ENCODE measurements around the gene MACROD2.

DNA sequence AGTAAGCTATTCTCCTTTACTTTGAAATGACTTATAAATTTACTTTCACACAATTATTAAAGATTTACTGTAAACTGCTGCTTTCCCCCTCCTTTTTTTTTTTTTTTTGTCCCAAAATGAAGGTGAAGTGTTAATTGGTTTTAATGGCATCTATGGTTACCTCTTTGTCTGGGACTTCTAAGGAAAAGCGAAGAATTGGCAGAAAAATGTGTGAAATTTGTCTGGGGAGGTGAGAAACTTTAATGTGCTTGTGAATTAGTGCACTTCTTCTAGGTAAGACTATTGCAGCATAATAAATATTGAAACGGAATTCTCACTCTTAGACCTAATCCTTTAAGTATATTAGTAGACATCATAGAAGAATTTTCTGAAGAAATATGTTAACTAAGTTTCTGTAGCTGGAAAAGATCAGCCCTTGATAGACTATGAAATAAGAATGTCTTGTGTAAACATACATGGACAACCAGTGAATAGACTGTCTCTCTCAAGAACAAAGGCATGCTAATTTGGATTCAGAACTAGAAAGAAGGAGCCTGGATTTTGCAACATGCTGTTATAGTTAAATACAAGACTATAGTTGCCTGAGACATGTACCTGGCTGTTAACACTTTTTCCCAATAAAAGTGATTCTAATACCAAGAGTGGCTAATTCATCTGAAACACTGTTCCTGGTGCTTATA is 318.2 kb downstream of the MACROD2 start:
- TF ChIP-seq, protein P1, sequence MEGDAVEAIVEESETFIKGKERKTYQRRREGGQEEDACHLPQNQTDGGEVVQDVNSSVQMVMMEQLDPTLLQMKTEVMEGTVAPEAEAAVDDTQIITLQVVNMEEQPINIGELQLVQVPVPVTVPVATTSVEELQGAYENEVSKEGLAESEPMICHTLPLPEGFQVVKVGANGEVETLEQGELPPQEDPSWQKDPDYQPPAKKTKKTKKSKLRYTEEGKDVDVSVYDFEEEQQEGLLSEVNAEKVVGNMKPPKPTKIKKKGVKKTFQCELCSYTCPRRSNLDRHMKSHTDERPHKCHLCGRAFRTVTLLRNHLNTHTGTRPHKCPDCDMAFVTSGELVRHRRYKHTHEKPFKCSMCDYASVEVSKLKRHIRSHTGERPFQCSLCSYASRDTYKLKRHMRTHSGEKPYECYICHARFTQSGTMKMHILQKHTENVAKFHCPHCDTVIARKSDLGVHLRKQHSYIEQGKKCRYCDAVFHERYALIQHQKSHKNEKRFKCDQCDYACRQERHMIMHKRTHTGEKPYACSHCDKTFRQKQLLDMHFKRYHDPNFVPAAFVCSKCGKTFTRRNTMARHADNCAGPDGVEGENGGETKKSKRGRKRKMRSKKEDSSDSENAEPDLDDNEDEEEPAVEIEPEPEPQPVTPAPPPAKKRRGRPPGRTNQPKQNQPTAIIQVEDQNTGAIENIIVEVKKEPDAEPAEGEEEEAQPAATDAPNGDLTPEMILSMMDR (IDR thresholded peaks at IDR 0.05; ENCODE audit: insufficient read depth, low read depth, low read length), result no peak
- TF ChIP-seq EZH2 (IDR thresholded peaks at IDR 0.05; ENCODE audit: insufficient read depth, low read length), result no peak
